GM18519 (cell line): ENCODE results near the gene SLC36A4.
A peak's percentile ranks its signal among the peaks of the same experiment; 100 is the strongest.
"Not testable (repeated sequence)": the region's sequence is repeated elsewhere in the genome, so short reads cannot be mapped to it uniquely, and the experiment has no call there.

Source experiments
- ATAC-seq: cut with Tn5 transposase; IDR thresholded peaks from one replicate; pipeline ENCODE4 v1.9.1; 2021; ENCODE audit warnings: mild to moderate bottlenecking, moderate library complexity; ENCODE audit not compliant: unreplicated experiment, low FRiP score

The SLC36A4 gene

DNA sequence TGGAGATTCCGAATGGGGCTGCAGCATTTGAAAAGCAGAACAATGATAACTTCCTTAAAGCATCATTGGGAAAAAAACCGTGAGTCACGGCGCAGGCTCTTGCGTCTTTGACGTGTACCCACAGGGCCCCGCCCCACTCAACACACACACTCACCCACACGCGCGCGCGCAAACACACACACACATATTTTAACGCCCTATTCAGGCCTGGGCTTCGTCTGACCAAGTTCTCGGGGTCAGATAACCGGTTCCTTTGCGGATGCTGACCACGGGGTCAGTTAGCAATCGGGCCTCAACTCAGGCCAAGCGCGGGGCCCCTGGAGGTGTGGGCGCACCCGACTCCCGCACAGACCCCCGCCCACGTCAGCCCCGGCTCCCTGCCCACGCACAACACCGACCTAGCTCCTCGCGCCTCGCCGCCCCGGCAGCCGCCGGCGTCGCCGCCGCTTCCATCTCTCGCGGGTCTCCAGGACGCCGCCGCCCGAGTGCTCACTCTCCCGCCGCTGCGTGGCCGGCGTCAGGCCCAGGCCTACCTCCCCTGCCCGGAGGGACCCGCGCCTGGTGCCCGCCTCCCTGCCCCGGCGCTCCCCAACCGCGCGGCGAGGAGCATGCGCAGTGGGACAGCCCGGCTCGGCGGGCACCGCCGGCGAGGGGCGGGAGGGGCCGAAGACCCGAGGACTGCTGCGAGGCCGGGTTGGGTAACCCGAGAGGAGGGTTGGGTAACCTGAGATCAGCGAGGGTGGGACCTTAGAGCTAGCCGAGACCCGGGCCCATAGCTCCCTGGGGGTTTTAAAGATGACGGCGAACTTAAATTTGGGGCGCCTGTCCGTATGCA lies at the start of gene SLC36A4:
Gene SLC36A4 (minus strand): TSS at position 612 of the 835 bp plus-strand sequence. CDS start 159 bp downstream, at position 453.
- ATAC-seq = peak; percentile 74

DNA sequence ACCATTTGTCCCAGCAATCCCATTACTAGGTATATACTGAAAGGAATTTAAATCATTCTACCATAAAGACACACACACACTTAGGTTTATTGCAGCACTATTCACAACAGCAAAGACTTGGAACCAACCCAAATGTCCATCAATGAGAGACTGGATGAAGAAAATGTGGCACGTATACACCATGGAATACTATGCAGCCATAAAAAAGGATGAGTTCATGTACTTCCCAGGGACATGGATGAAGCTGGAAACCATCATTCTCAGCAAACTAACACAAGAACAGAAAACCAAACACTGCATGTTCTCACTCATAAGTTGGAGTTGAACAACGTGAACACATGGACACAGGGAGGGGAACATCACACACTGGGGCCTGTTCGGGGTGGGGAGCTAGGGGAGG lies 49.0 kb upstream of the SLC36A4 start:
- not testable (repeated sequence) for ATAC-seq

DNA sequence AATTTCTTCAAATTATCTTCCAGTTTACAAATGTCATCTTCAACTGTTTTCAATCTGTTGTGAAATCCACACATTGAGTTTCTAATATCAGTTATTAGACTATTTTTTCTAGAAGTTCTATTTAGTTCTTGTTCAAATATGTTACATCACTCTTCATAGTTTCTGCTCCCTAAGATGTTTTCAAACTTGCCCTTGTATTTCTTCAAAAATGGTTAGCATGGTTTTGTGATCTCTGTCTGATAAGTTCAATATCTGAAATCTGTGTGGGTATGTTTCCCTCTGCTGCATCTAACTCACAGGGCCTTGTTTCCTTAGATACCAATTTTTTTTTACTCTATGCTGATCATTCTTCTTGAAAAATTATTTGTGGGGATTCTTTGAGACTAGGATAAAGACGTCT lies 46.2 kb upstream of the SLC36A4 start:
- ATAC-seq = no peak

DNA sequence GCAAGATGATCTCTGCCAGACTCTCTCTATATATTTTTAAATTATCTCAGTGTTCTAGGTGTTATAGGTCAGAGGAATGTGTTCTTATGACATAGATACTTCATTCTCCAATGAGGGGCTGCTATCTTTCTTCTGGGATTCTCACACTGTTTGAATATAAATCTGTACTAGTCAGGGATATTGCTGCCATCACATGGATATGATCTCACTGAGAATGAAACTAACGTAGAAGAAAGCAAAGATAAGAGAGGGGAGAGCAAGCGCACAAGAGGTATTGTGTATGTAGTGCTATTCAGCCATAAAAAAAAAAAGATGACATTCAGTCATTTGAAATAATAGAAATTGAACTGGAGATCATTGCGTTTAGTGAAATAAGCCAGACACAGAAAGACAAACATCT lies 42.2 kb upstream of the SLC36A4 start:
- no peak for ATAC-seq

DNA sequence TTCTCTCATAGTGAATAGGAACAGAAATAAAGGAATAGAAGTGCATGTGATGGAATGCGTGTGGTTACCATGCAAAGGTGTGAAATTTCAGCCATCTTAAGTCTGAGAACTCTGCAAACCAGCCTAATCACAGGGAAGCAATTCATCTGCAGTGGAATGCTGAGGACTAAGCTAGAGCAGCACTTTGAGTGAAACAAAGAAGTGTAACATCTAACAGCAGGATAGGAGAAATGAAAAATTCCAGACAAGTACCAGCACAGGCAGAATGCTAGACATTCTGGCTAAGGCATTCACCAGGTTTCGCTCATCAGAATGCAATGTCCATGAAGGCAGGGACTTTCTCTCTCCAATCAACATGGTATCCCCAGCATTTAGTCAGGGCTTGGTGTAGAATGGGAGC lies 41.2 kb upstream of the SLC36A4 start:
- ATAC-seq = no peak

DNA sequence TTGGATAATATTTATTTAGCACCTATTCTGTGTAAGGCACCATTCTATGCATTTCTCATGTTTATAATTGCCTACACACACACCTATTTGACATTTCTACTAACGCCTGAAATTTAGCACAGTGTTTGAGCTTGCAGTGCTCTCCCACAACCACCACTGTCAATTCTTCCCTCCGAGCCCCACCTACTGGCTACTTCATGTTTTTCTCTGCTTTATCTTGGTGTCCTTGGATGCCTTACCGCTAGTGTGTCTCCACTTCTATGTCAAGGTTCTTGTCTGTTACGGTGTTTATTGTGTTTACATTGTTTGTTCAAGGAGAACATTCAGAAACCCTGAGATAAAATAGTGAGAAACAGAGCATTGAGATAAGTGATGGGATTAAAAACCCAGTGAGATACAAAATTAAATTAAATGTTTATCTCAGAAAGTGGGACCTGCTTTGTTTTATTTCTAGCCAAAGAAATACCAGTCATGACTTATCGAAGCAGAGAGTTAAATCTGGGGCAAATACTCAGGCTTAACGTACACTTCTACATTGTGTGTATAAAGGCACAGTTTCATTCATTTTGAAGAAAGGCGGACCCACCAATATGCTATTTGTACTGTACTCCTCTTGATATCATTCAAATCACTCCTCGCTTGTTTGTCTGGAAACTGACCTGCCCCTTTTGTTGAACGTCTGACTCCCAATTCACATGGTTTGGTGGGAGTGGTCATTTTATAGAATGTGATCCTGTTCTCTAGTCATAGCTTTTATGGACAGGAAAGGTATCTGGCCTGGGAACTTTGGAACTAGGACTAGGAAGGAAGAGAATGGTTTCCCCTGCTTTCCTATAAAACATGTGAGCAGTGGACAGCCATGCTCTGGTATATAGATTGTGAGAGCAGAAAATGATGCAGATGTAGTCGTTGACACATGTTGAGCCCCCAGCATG lies 39.2 kb upstream of the SLC36A4 start:
- peak; percentile 67 for ATAC-seq

DNA sequence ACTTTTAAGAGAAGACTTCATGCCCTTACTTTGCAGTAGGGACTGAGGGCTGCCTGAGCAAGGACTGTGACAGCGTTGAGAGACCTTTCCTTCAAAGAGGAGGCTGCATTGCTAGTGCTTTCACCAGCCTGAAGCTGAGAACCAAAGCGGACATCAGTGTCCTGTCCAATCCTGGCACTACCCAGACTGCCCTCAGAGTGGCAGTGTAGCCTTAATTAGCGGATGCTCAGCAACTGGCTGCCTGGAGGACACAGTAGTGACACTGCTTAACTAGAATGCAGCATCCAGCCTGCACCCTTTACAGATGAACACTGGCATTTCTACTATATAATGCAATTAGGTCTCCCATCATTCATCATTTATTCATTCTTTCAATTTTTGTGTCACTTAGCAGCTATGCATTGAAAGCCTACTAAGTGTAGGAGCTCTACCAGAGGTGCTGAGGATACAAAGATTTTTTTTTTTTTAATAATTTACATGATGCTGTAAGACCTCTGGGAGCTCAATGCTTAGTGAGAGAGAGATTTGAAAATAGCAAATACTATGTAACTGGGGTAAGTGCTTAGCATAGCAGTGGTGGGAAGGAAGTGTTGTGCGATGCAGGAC lies 36.9 kb upstream of the SLC36A4 start:
- peak; percentile 94 for ATAC-seq

DNA sequence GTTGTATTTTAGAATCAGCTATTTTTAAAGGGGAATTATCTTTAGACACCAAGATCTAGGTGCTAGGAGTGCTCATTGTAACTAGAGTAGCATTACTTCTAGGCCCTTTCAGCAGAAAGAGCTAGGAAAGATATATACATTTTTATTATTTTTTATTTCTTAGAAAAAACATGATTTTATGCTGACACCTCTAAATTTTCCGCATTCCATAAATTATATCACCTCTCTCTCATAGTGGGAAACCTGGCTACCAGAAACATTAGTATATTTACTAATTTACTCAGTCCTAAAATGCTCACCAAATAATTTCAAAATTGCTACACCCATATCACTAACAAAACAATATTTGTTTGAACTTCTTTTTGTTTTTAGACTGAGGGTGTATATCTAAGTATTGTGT lies 32.1 kb upstream of the SLC36A4 start:
- ATAC-seq = no peak

DNA sequence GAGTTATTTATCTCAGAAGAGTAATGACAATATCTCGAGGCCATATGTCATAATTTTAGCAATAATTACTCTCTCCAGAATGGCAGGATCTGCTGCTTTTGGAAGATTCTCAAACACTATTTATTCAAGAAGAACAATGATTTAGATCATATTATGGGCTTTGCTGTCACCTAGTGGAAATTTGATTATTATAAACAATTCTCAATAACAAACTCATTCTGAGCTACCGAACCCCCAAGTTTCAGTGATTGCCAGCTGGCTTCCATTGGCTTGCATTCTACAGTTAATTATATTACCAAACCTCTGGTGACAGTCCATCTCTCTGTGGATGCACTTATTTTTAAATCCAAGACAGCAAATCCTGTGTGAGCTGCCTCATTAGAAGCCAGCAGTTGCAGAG lies 27.9 kb upstream of the SLC36A4 start:
- ATAC-seq = no peak

DNA sequence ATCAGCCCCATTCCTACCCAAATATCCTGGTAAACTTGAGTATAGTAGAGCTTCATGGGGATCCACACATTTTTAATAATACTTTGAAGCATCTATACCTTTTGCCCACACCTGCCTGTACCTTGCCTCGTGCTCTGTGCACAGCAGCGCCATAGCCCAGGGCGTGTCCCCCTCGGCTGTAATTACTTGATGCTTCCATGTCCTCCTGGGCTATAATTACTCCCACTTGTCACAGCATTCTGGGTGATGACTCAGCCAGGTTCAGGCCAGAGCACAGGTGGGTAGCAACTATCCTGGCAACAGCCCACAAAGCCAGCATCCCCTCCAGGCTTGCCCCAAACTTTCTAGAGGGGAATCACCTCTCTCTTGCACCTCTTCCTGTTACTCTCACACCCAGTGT lies 23.7 kb upstream of the SLC36A4 start:
- no peak for ATAC-seq

DNA sequence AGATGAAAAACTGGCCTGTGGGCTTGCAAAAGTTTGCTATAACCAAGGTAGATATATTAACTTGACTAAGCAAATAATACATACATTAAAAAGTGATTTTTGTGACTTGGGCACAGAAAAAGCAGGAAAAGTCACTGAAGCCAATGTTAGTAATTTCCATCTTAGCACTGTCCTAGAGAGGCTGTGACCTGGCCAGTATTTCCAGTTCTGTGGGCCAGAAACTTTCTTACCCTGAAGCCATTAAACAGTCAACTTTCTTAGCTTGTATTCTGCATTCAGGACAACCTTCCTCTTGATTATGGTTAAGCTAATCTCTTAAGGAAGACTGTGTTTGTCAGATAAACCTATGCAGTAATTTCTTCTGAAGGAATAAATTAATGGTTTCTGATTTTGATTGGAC lies 22.3 kb upstream of the SLC36A4 start:
- no peak for ATAC-seq

DNA sequence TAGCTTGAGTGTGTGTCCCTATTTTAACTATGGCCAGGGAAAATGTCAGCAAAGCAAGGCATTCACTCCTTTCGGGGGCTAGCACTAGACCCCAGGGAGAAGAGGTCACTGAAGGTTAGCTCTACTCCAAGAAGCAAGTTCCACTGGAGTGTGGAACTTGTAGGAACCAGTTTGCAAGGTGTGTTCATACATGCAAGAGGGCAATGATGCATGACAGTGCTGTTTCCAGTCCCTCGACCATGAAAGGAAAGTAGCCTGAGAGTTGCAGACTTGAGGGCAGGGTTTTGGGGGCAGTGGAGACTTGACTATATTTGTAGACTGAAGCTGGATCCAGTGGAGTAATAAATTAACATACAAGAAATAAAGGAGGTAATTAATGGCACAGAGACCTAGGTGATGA lies 21.6 kb upstream of the SLC36A4 start:
- ATAC-seq = peak; percentile 66

DNA sequence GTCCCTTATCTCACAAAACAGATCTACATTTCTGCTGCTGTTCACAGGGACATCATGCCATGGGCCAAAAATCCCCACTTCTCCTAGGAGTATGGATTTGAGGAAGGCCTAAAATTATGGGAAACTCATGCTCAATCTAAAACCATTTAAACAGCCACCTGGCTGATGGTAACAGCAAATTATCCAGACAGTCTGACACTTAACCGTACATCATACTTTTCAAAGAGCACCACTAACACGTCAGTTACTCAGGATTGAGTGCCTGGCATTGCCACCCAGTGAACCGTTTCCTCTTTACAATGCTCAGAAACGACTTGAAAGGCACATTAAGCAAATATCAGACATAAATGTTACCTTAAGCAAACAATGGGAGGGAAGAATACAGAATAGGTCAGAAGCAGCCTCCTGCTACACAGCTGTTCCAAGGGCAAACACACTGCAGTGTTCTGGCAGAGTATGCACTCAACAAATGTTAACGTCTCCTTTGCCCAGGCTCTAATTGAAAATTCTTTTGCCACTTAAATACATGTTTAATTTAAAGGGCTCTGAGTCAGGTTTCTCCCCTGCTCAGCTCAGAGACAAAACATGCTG lies 18.8 kb upstream of the SLC36A4 start:
- ATAC-seq = no peak

DNA sequence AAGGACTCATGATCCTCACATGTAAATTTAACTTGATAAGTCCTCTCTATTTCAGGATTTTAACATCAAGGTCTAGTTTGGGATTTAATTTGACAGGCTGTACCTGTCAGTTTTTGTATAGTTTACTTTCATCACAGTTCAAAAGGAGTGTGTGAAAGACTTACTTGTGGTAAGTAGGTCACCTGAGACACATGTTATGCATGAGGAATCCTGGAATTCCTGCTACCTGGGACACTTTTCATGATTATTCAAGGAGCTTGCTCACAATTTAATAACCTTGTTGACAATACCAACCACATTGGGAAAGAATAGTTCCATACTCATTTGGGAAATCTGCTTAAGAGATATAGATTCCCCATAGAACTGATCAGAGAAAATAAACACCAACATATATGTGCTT lies 15.8 kb upstream of the SLC36A4 start:
- no peak for ATAC-seq

DNA sequence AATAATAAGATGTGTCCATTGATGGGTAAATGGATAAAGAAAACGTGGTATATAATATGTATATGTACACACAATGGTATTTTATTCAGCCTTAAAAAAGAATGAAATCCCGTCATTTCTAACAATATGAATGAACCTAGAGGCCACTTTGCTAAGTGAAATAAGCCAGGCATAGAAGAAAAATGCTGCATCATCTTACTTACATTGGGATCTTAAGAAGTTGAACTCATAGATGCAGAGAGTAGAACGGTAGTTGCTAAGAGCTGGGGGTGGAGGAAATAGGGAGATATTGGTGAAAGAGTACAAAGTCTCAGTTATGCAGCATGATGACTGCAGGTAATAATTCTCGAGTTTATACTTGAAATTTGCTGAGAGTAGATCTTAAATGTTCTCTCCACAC lies 14.3 kb upstream of the SLC36A4 start:
- ATAC-seq = no peak

DNA sequence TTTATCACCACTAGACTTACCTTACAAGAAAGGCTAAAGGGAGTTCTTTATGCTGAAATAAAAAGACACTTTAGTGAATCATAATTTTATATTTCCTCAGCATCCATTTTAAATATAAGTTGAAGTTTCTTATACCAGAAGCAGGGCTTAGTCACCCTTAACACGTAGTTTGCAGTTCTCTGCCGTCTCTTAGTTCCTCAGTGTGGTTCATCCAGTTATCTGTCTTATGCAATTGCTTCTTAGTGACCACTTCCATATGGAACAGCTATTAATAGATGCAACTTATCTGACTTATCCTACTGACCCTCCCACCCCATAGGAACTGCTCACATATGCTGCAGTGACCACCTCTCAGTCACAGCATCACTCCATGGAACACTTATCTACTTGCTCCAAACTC lies 11.7 kb upstream of the SLC36A4 start:
- ATAC-seq = no peak

DNA sequence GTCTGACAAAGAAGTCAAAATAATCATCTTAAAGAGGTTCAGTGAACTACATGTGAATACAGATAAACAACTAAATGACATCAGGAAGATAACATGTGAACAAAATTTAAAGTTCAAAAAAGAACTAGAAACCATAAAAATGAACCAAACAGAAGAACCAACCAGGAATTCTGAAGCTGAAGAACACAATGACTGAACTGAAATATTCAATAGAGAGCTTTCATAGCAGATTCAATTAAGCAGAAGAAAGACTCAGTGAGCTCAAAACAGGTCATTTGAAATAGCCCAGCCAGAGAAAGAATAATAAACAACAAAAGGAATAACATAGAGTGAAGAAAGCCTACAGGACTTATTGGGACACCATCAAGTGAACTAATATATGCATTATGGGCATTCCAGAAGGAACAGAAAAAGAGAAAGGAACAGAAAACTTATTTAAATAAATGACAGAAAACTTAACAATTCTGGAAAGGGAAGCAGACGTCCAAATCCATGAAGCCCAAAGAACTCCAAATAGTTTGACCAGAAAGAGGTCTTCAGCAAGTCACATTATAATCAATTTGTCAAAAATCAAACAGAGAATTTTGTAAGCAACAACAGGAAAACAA lies 11.0 kb upstream of the SLC36A4 start:
- ATAC-seq = no peak

DNA sequence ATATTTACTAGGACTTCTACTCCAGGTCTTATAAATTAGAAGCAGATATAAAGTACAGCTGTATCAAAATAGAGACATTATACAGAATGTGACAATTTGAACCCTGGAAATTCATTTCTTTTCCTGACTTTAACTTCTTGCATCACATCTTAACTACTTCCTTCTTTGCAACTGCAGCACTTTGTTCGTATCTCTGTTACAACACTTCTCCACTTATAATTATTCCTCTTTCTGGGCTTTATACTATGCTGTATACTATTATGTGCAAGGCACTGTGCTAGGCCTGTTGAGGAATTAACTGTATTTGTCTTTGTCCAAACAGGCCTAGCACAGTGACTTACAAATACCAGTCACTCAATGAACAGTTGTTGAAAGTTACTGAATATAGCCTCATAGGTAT lies 1.8 kb upstream of the SLC36A4 start:
- no peak for ATAC-seq

DNA sequence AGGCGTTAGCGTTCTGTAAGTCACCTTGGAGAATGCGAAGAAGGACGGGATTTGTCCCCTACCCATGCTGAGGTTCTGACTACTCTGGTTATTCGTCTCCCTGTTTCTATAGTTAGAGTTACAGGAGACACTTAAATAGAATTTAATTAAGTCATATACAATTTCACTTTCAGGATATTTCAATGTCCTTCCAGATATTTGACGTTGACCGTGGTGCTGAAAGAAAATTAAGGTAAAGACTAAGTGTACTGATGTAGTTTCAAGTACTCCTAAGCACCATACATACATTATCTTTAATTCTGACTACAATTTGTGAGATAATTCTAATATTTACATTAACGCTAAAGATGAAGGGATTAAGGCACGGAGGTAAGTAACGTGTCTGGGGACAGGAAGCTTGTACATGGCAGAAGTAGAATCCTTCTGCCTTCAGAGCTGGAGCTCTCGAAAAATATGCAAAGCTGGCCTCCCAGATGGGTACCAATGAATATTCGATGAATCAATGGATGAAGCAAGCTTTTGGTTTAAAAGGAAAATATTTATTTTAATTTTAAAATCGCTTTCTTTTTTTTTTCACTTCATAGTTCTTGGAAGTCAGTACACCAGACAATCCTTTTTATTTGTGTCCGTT lies 539 bp upstream of the SLC36A4 start:
- no peak for ATAC-seq

DNA sequence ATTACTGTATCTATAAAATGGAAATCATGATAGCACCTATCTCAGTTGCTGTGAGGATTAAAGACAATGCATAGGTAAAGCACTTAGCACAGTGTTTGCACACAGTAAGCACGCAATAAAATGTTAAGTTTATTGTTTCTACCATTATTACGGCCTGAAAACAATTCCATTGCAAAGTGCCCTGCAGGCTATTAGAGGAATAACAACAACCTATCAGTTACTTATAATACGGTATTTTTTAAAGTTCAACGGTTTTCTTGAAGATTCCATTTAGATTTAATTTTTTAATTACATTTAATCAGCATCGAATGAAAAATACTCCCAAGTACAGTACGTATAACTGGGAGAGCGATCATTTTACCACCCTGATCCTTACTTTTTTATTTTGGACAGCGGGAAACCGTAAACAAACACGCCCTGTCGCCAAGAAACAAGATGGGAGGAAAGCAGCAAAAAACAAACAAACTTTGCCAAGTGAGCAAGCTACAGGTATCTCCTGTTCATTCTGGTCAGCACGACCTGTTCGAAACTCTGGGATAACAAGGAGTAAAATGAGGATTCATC lies 893 bp downstream of the SLC36A4 start:
- peak; percentile 14 for ATAC-seq
